Esophagus squamous epithelium (tissue), 5 donors: ENCODE data around the gene APOL1. TPM values are rescaled to one million over a fixed set of nuclear protein-coding genes. Genes with fewer than 3 reads are reported as not detected.
A peak's percentile ranks its signal among the peaks of the same experiment; 100 is the strongest.

Experiments
- DNase-seq: peaks from one replicate; lab custom pipeline; 2025; lab: John Stamatoyannopoulos, UW
- H3K27ac ChIP-seq, 4 donors: fragments of 200-600 bp; sonication (generic); one replicate each; pipeline ENCODE4 v1.5.1; 2016 to 2019; ENCODE audit warnings: mild to moderate bottlenecking in 1 of 4
- H3K27me3 ChIP-seq, 4 donors: fragments of 200-600 bp; sonication (generic); 1 replicate in 3 of 4; 2 replicates in 1 of 4; pipeline versions ENCODE4 v1.5.1 to v1.6.0; 2017 to 2021; ENCODE audit warnings: antibody characterized with exemption in 1 of 4
- H3K36me3 ChIP-seq, 3 donors: fragments of 200-600 bp; sonication (generic); one replicate each; pipeline ENCODE4 v1.5.1; 2016 to 2019
- H3K4me1 ChIP-seq, 3 donors: fragments of 200-600 bp; sonication (generic); one replicate each; pipeline ENCODE4 v1.5.1; 2017 to 2019
- H3K4me3 ChIP-seq, 4 donors: fragments of 200-600 bp; sonication (generic); 1 replicate in 3 of 4; 2 replicates in 1 of 4; pipeline ENCODE4 v1.5.1; 2016 to 2019; ENCODE audit warnings: mild to moderate bottlenecking in 2 of 4, moderate library complexity in 1 of 4
- H3K9me3 ChIP-seq, 3 donors: fragments of 200-600 bp; sonication (generic); one replicate each; pipeline ENCODE4 v1.5.1; 2016 to 2019
- CTCF ChIP-seq, 6 experiments: fragments of 450-650 bp in 4 of 6; fragments of 200-600 bp in 2 of 6; sonication (generic) in 2 of 6; IDR thresholded peaks; one replicate each; pipeline ENCODE4 v1.5.1; 2016 to 2019; ENCODE audit warnings: antibody characterized with exemption in 6 of 6, mild to moderate bottlenecking in 4 of 6, moderate library complexity in 4 of 6
- POLR2A ChIP-seq, 4 donors: fragments of 450-650 bp; IDR thresholded peaks; one replicate each; pipeline ENCODE4 v1.6.1; 2017; ENCODE audit warnings: antibody characterized with exemption in 4 of 4, mild to moderate bottlenecking in 4 of 4, moderate library complexity in 3 of 4
- WGBS, 2 donors: methylation state at CpG; one replicate each; pipeline ENCODE4 v1.1.5; 2018; 5-methylcytosine and 5-hydroxymethylcytosine counted together
- intact Hi-C: fragments of 100-400 bp; cut with DNase I; formaldehyde crosslinking; loops from one replicate; pipeline ENCODE4 v1.15.0; 2022
- total RNA-seq, 4 donors: library from RNA; depleted of rRNA; stranded (reverse); fragments of >200 nt; gene quantifications; one replicate each; pipeline ENCODE4 v1.1.0, GENCODE V29; 2016
- donor health status: DM: yes; HTN: yes; CAD: no.

APOL1 gene
- total RNA-seq, 4 donors from 2014 or later: 8.4 to 49.3 (median 20.6) TPM

GRCh38 chr22:36279219-36279666 is 26.3 kb downstream of the APOL1 start:
- Histone ChIP-seq H3K27me3 (no peaks in the 10 kb centered on the region), H3K27ac (peak overlapping the region in 2 of 4 donors; percentile 18 to 57), H3K4me1 (peaks cover 0 to 17% (median 7%) of the 10 kb centered on the region in 3 donors), H3K9me3 (no peaks in the 10 kb centered on the region), H3K36me3 (peaks cover 21 to 51% (median 31%) of the 10 kb centered on the region in 3 donors), H3K4me3 (no peak overlapping the region)
- no peak for TF ChIP-seq POLR2A (IDR thresholded peaks at IDR 0.05)
- TF ChIP-seq CTCF (IDR thresholded peaks at IDR 0.05): no peak
- no peak for DNase-seq
- intact Hi-C loops: loop anchor here (10.0 kb wide), 1 partner anchor 84 kb away; no protein-coding TSS in a partner anchor
- WGBS, 2 donors: 64 to 66% methylated on average over 8 of the region's 8 CpGs

GRCh38 chr22:36280379-36280778 is 27.4 kb downstream of the APOL1 start:
- peaks cover 0 to 23% (median 7%) of the 10 kb centered on the region in 3 donors for H3K4me1 ChIP-seq
- no peak overlapping the region for H3K4me3 ChIP-seq
- 58 to 81% methylated on average over 8 of the region's 8 CpGs for WGBS, 2 donors
- no peaks in the 10 kb centered on the region for H3K9me3 ChIP-seq
- H3K36me3 ChIP-seq: peaks cover 32 to 63% (median 43%) of the 10 kb centered on the region in 3 donors
- no peak for TF ChIP-seq POLR2A (IDR thresholded peaks at IDR 0.05)
- no peak for TF ChIP-seq CTCF (IDR thresholded peaks at IDR 0.05)
- no peak for DNase-seq
- H3K27me3 ChIP-seq: no peaks in the 10 kb centered on the region
- intact Hi-C loops: no loop called here
- peak overlapping the region in 1 of 4 donors; percentile 57 for H3K27ac ChIP-seq

GRCh38 chr22:36281781-36282327 is 28.9 kb downstream of the APOL1 start:
- no peak for DNase-seq
- intact Hi-C loops: no loop called here
- no peaks in the 10 kb centered on the region for H3K27me3 ChIP-seq
- TF ChIP-seq CTCF (IDR thresholded peaks at IDR 0.05): no peak
- TF ChIP-seq POLR2A (IDR thresholded peaks at IDR 0.05): no peak
- peaks cover 0 to 38% (median 14%) of the 10 kb centered on the region in 3 donors for H3K4me1 ChIP-seq
- H3K36me3 ChIP-seq: peaks cover 42 to 77% (median 56%) of the 10 kb centered on the region in 3 donors
- no peak overlapping the region for H3K4me3 ChIP-seq
- WGBS, 2 donors: 78 to 85% methylated on average over 10 to 14 of the region's 14 CpGs
- H3K9me3 ChIP-seq: no peaks in the 10 kb centered on the region
- H3K27ac ChIP-seq: peak overlapping the region in 1 of 4 donors; percentile 21

GRCh38 chr22:36282328-36282831 is 29.4 kb downstream of the APOL1 start:
- Histone ChIP-seq H3K27me3 (no peaks in the 10 kb centered on the region), H3K9me3 (no peaks in the 10 kb centered on the region), H3K27ac (peak overlapping the region in 2 of 4 donors; percentile 21 to 24), H3K4me1 (peaks cover 0 to 41% (median 12%) of the 10 kb centered on the region in 3 donors), H3K4me3 (no peak overlapping the region), H3K36me3 (peaks cover 42 to 83% (median 61%) of the 10 kb centered on the region in 3 donors)
- TF ChIP-seq POLR2A (IDR thresholded peaks at IDR 0.05) (no peak), CTCF (IDR thresholded peaks at IDR 0.05) (no peak)
- intact Hi-C loops: no loop called here
- WGBS, 2 donors: 80 to 84% methylated on average over 11 to 12 of the region's 24 CpGs
- DNase-seq: no peak

GRCh38 chr22:36284171-36284571 is 31.2 kb downstream of the APOL1 start:
- WGBS, 2 donors: 92 to 94% methylated on average over 10 to 22 of the region's 24 CpGs
- no peak overlapping the region for H3K4me3 ChIP-seq
- no peak for DNase-seq
- no peaks in the 10 kb centered on the region for H3K27me3 ChIP-seq
- TF ChIP-seq CTCF (IDR thresholded peaks at IDR 0.05) (no peak), POLR2A (IDR thresholded peaks at IDR 0.05) (no peak)
- intact Hi-C loops: no loop called here
- peak overlapping the region in 1 of 4 donors; percentile 72 for H3K27ac ChIP-seq
- peaks cover 57 to 99% (median 79%) of the 10 kb centered on the region in 3 donors for H3K36me3 ChIP-seq
- no peaks in the 10 kb centered on the region for H3K9me3 ChIP-seq
- H3K4me1 ChIP-seq: peaks cover 0 to 49% (median 7%) of the 10 kb centered on the region in 3 donors
